SH-SY5Y (cell line): ENCODE results near the gene TTC21B.

Experiments
- GATA2 ChIP-seq: IDR thresholded peaks from 2 replicates; pipeline ENCODE4 v1.6.1; 2011; ENCODE audit warnings: mild to moderate bottlenecking, low read depth, low read length
- GATA3 ChIP-seq: IDR thresholded peaks from 2 replicates; pipeline ENCODE4 v1.6.1; 2011; ENCODE audit warnings: low read depth, mild to moderate bottlenecking, low read length, moderate library complexity

Gene TTC21B

GRCh38 chr2:165952085-165952484, 1.5 kb downstream of the TTC21B start:
- TF ChIP-seq GATA3 (no peak), GATA2 (no peak)

GRCh38 chr2:165950438-165950837, 3.1 kb downstream of the TTC21B start:
- TF ChIP-seq GATA2 (no peak), GATA3 (no peak)

- TF ChIP-seq GATA2 (no peak), GATA3 (no peak)
Observed at GRCh38 chr2:165941827-165942226, 11.7 kb downstream of the TTC21B start.

- no peak for TF ChIP-seq GATA2
- TF ChIP-seq GATA3: no peak
Observed at GRCh38 chr2:165938237-165938636, 15.3 kb downstream of the TTC21B start.

- TF ChIP-seq GATA3: no peak
- TF ChIP-seq GATA2: no peak
Observed at GRCh38 chr2:165933211-165933910, 20.2 kb downstream of the TTC21B start.

- TF ChIP-seq GATA3: no peak
- TF ChIP-seq GATA2: no peak
Observed at GRCh38 chr2:165927774-165928173, 25.8 kb downstream of the TTC21B start.

- TF ChIP-seq GATA2: no peak
- no peak for TF ChIP-seq GATA3
Observed at GRCh38 chr2:165927353-165927752, 26.2 kb downstream of the TTC21B start.

- TF ChIP-seq GATA3 (no peak), GATA2 (no peak)
Observed at GRCh38 chr2:165924946-165925345, 28.6 kb downstream of the TTC21B start.

GRCh38 chr2:165920748-165921147, 32.8 kb downstream of the TTC21B start:
- TF ChIP-seq GATA3 (no peak), GATA2 (no peak)

GRCh38 chr2:165913636-165914035, 39.9 kb downstream of the TTC21B start:
- no peak for TF ChIP-seq GATA3
- no peak for TF ChIP-seq GATA2

- TF ChIP-seq GATA2 (no peak), GATA3 (no peak)
Observed at GRCh38 chr2:165911981-165912380, 41.6 kb downstream of the TTC21B start.

GRCh38 chr2:165911231-165911630, 42.3 kb downstream of the TTC21B start:
- TF ChIP-seq GATA3: no peak
- TF ChIP-seq GATA2: no peak

GRCh38 chr2:165909466-165909865, 44.1 kb downstream of the TTC21B start:
- TF ChIP-seq GATA2 (no peak), GATA3 (no peak)

GRCh38 chr2:165905854-165906253, 47.7 kb downstream of the TTC21B start:
- TF ChIP-seq GATA3 (no peak), GATA2 (no peak)

GRCh38 chr2:165905269-165905668, 48.3 kb downstream of the TTC21B start:
- TF ChIP-seq GATA3 (no peak), GATA2 (no peak)

GRCh38 chr2:165904432-165904831, 49.1 kb downstream of the TTC21B start:
- TF ChIP-seq GATA2 (no peak), GATA3 (no peak)

- TF ChIP-seq GATA3 (no peak), GATA2 (no peak)
Observed at GRCh38 chr2:165903406-165903805, 50.2 kb downstream of the TTC21B start.
